Peyer's patch (tissue), 4 donors: ENCODE data around the gene ING4. TPM values are rescaled to one million over a fixed set of nuclear protein-coding genes. Genes with fewer than 3 reads are reported as not detected.
A peak's percentile ranks its signal among the peaks of the same experiment; 100 is the strongest.

Experiments
- DNase-seq, 3 donors: peaks; one replicate each; pipeline ENCODE4 v3.0.0-alpha.2; 2017 to 2019
- H3K27ac ChIP-seq, 4 donors: fragments of 200-600 bp; sonication (generic); one replicate each; pipeline ENCODE4 v1.5.1; 2016 to 2019
- H3K27me3 ChIP-seq, 2 donors: fragments of 200-600 bp; sonication (generic); one replicate each; pipeline ENCODE4 v1.5.1; 2019
- H3K36me3 ChIP-seq, 3 donors: fragments of 200-600 bp; sonication (generic); one replicate each; pipeline ENCODE4 v1.5.1; 2016 to 2019
- H3K4me1 ChIP-seq, 4 donors: fragments of 200-600 bp; sonication (generic); one replicate each; pipeline ENCODE4 v1.5.1; 2016 to 2019
- H3K4me3 ChIP-seq, 4 donors: fragments of 200-600 bp; sonication (generic); 1 replicate in 3 of 4; 2 replicates in 1 of 4; pipeline ENCODE4 v1.5.1; 2016 to 2019; ENCODE audit warnings: mild to moderate bottlenecking in 1 of 4
- H3K9me3 ChIP-seq, 4 donors: fragments of 200-600 bp; sonication (generic); one replicate each; pipeline ENCODE4 v1.5.1; 2016 to 2019; ENCODE audit warnings: mild to moderate bottlenecking in 1 of 4
- CTCF ChIP-seq, 6 experiments: fragments of 450-650 bp in 4 of 6; fragments of 200-600 bp in 2 of 6; sonication (generic) in 1 of 6; IDR thresholded peaks; one replicate each; pipeline ENCODE4 v1.5.1; 2017 to 2019; ENCODE audit warnings: antibody characterized with exemption in 6 of 6, mild to moderate bottlenecking in 3 of 6, moderate library complexity in 1 of 6
- POLR2A ChIP-seq, 2 donors: fragments of 450-650 bp; IDR thresholded peaks; one replicate each; pipeline ENCODE4 v1.5.1; 2017; ENCODE audit warnings: antibody characterized with exemption in 2 of 2, mild to moderate bottlenecking in 2 of 2, moderate library complexity in 2 of 2
- total RNA-seq, 4 donors: library from RNA; depleted of rRNA; stranded (reverse); fragments of >200 nt; gene quantifications; one replicate each; pipeline ENCODE4 v1.1.0, GENCODE V29; 2016

ING4 gene
- total RNA-seq, 4 donors from 2014 or later, result 32.6 to 109 (median 45.4) TPM

GRCh38 chr12:6614513-6615172 is 48.3 kb downstream of the ING4 start:
- Histone ChIP-seq H3K36me3 (peaks cover 0 to 3% (median 0%) of the 10 kb centered on the region in 3 donors), H3K4me1 (peaks cover 12 to 29% (median 20%) of the 10 kb centered on the region in 4 donors), H3K27ac (peak overlapping the region; percentile 76 to 95 (median 86)), H3K9me3 (no peaks in the 10 kb centered on the region), H3K4me3 (no peak overlapping the region), H3K27me3 (no peaks in the 10 kb centered on the region)
- no peak for TF ChIP-seq POLR2A (IDR thresholded peaks at IDR 0.05)
- peak in 2 of 6 experiments; percentile 28 to 36 for TF ChIP-seq CTCF (IDR thresholded peaks at IDR 0.05)
- no peak for DNase-seq

- no peaks in the 10 kb centered on the region for H3K36me3 ChIP-seq
- H3K27me3 ChIP-seq, result no peaks in the 10 kb centered on the region
- peaks cover 12 to 29% (median 20%) of the 10 kb centered on the region in 4 donors for H3K4me1 ChIP-seq
- H3K27ac ChIP-seq, result peak overlapping the region; percentile 76 to 95 (median 86)
- H3K4me3 ChIP-seq, result no peak overlapping the region
- peak; percentile 80 to 92 (median 90) for DNase-seq
- TF ChIP-seq POLR2A (IDR thresholded peaks at IDR 0.05) (peak; percentile 14 to 42), CTCF (IDR thresholded peaks at IDR 0.05) (peak in 1 of 6 experiments; percentile 7)
- H3K9me3 ChIP-seq, result no peaks in the 10 kb centered on the region
These were observed 49.0 kb downstream of the ING4 start for GRCh38 chr12:6613776-6614512.

- H3K4me1 ChIP-seq, result peaks cover 12 to 29% (median 21%) of the 10 kb centered on the region in 4 donors
- peak overlapping the region; percentile 76 to 95 (median 86) for H3K27ac ChIP-seq
- H3K36me3 ChIP-seq, result no peaks in the 10 kb centered on the region
- TF ChIP-seq CTCF (IDR thresholded peaks at IDR 0.05) (no peak), POLR2A (IDR thresholded peaks at IDR 0.05) (no peak)
- no peaks in the 10 kb centered on the region for H3K9me3 ChIP-seq
- H3K4me3 ChIP-seq, result peak overlapping the region; percentile 0 to 38 (median 17)
- DNase-seq, result peak; percentile 68 to 85 (median 72)
- no peaks in the 10 kb centered on the region for H3K27me3 ChIP-seq
These were observed 49.7 kb downstream of the ING4 start for GRCh38 chr12:6613015-6613775.

- Histone ChIP-seq H3K9me3 (no peaks in the 10 kb centered on the region), H3K27ac (peak overlapping the region; percentile 76 to 95 (median 86)), H3K4me1 (peaks cover 12 to 32% (median 21%) of the 10 kb centered on the region in 4 donors), H3K4me3 (peak overlapping the region in 2 of 4 donors; percentile 10 to 24), H3K27me3 (no peaks in the 10 kb centered on the region), H3K36me3 (no peaks in the 10 kb centered on the region)
- TF ChIP-seq POLR2A (IDR thresholded peaks at IDR 0.05), result no peak
- no peak for DNase-seq
These were observed 50.3 kb downstream of the ING4 start for GRCh38 chr12:6612652-6613014.

GRCh38 chr12:6612247-6612646 is 50.7 kb downstream of the ING4 start:
- H3K4me1 ChIP-seq, result peaks cover 12 to 32% (median 21%) of the 10 kb centered on the region in 4 donors
- no peaks in the 10 kb centered on the region for H3K27me3 ChIP-seq
- H3K4me3 ChIP-seq, result peak overlapping the region in 2 of 4 donors; percentile 10 to 24
- peak overlapping the region; percentile 76 to 95 (median 86) for H3K27ac ChIP-seq
- TF ChIP-seq CTCF (IDR thresholded peaks at IDR 0.05) (no peak), POLR2A (IDR thresholded peaks at IDR 0.05) (no peak)
- H3K9me3 ChIP-seq, result no peaks in the 10 kb centered on the region
- peak in 2 of 3 donors; percentile 74 to 79 for DNase-seq
- no peaks in the 10 kb centered on the region for H3K36me3 ChIP-seq
